K562 (cell line): ENCODE measurements around the gene PRSS53. TPM values are rescaled to one million over a fixed set of nuclear protein-coding genes. Genes with fewer than 3 reads are reported as not detected.

Experiments
- ATAC-seq: fragments of 200-7000 bp; cut with Tn5 transposase; 3 replicates; pipeline ENCODE4 v1.9.1; 2020; ENCODE audit warnings: moderate library complexity
- BruUV-seq: library from RNA; stranded (reverse); fragments of 400-500 nt; replicated peaks from 2 replicates; lab custom pipeline; 2021; lab: Mats Ljungman, UMichigan
- CTCF ChIA-PET: fragments of 300-600 bp; formaldehyde crosslinking; extraction: SDS; loops from one replicate; lab custom pipeline; 2021; ENCODE audit warnings: low intra/inter-chr PET ratio; lab: Yijun Ruan, JAX
- POLR2A ChIA-PET: fragments of 300-600, 350-650 bp; sonication (Branson Sonifier 250); formaldehyde crosslinking; extraction: SDS; loops from one replicate; lab custom pipeline; 2021; ENCODE audit warnings: antibody characterized with exemption, inconsistent platforms; lab: Yijun Ruan, JAX
- DNase-seq, 4 experiments: peaks; one replicate each; pipeline versions ENCODE4 v3.0.0 to v3.0.0-alpha.2; 2011 to 2018; ENCODE audit warnings: low spot score in 3 of 4, mixed read lengths in 3 of 4; ENCODE audit errors: extremely low read depth in 1 of 4
- FAIRE-seq: peaks from 2 replicates; lab custom pipeline; 2011; peaks lifted over from hg19 to GRCh38; lab: Jason Lieb, UNC
- H2AFZ ChIP-seq: 2 replicates; pipeline ENCODE4 v1.6.0; 2011; ENCODE audit warnings: low read depth, low read length, control low read depth, inconsistent platforms
- H3K27ac ChIP-seq: fragments of 200-600 bp; 3 replicates; pipeline ENCODE4 v1.8.0; 2011; ENCODE audit warnings: low read depth, mild to moderate bottlenecking, control low read depth, inconsistent platforms, low read length, moderate library complexity, mixed read lengths; ENCODE audit errors: extremely low read depth
- H3K27me3 ChIP-seq, 2 experiments: fragments of 300-600 bp in 1 of 2; 2 replicates in 1 of 2; 3 replicates in 1 of 2; pipeline versions ENCODE4 v1.6.0 to v1.8.0; 2011; ENCODE audit warnings: inconsistent platforms in 2 of 2, low read length in 2 of 2, mild to moderate bottlenecking in 1 of 2, mixed read lengths in 1 of 2, moderate library complexity in 1 of 2; ENCODE audit not compliant: control insufficient read depth in 2 of 2, insufficient read depth in 2 of 2
- H3K36me3 ChIP-seq: fragments of 300-600 bp; 3 replicates; pipeline ENCODE4 v1.8.0; 2011; ENCODE audit warnings: mild to moderate bottlenecking, low read length, inconsistent platforms; ENCODE audit not compliant: control insufficient read depth, insufficient read depth
- H3K4me1 ChIP-seq, 2 experiments: fragments of 200-600 bp in 1 of 2; replicated peaks in 1 of 2; 2 replicates in 1 of 2; 3 replicates in 1 of 2; pipeline versions ENCODE4 v1.5.1 to v1.8.0; 2011; ENCODE audit warnings: inconsistent platforms in 2 of 2, low read length in 2 of 2, mild to moderate bottlenecking in 1 of 2, mixed read lengths in 1 of 2, moderate library complexity in 1 of 2; ENCODE audit not compliant: control insufficient read depth in 2 of 2, insufficient read depth in 2 of 2
- H3K4me2 ChIP-seq: 2 replicates; pipeline ENCODE4 v1.6.1; 2011; ENCODE audit warnings: low read length, control low read depth, inconsistent platforms, mixed read lengths; ENCODE audit not compliant: insufficient read depth
- H3K4me3 ChIP-seq: fragments of 200-600 bp; sonication (generic), shearing (Covaris generic); 2 replicates; pipeline ENCODE4 v1.5.1; 2016; ENCODE audit warnings: control low read depth, inconsistent platforms
- H3K79me2 ChIP-seq: fragments of 200-600 bp; 3 replicates; pipeline ENCODE4 v1.8.0; 2011; ENCODE audit warnings: low read length, inconsistent platforms; ENCODE audit not compliant: control insufficient read depth, insufficient read depth
- H3K9ac ChIP-seq, 2 experiments: 2 replicates each; pipeline versions ENCODE4 v1.6.0 to v1.6.1; 2011; ENCODE audit warnings: low read depth in 2 of 2, low read length in 2 of 2, control low read depth in 1 of 2, inconsistent platforms in 1 of 2, mild to moderate bottlenecking in 1 of 2, mixed read lengths in 1 of 2; ENCODE audit not compliant: insufficient read depth in 1 of 2
- H3K9me1 ChIP-seq: one replicate; pipeline ENCODE4 v1.6.0; 2011; ENCODE audit warnings: inconsistent platforms, mild to moderate bottlenecking, low read length, moderate library complexity; ENCODE audit not compliant: control insufficient read depth, insufficient read depth
- H3K9me3 ChIP-seq: replicated peaks from 2 replicates; pipeline ENCODE4 v1.5.1; 2011; ENCODE audit warnings: low read depth, low read length, inconsistent platforms; ENCODE audit not compliant: control insufficient read depth, insufficient read depth
- H4K20me1 ChIP-seq: replicated peaks from 2 replicates; pipeline ENCODE4 v1.6.1; 2011; ENCODE audit warnings: low read length, inconsistent platforms, mixed read lengths; ENCODE audit not compliant: control insufficient read depth, insufficient read depth
- FOXA3 ChIP-seq, 2 experiments: fragments of 450-650 bp in 1 of 2; sonication (generic) in 1 of 2; formaldehyde crosslinking; IDR thresholded peaks in 1 of 2; conservative IDR thresholded peaks in 1 of 2; 2 replicates each; pipeline versions ENCODE4 v1.4.0 to v1.8.0; 2020 to 2022; ENCODE audit warnings: mild to moderate bottlenecking in 2 of 2, missing genetic modification reagents in 1 of 2
- HSF4 ChIP-seq: fragments of 250-450 bp; sonication (Bioruptor Pico); IDR thresholded peaks from 2 replicates; pipeline ENCODE4 v2.1.2; 2022; ENCODE audit warnings: mild to moderate bottlenecking, moderate library complexity, borderline replicate concordance
- MTF1 ChIP-seq: fragments of 250-450 bp; sonication (Bioruptor Pico); IDR thresholded peaks from 2 replicates; pipeline ENCODE4 v1.9.0; 2021; ENCODE audit warnings: moderate library complexity, mild to moderate bottlenecking, inconsistent platforms, borderline replicate concordance
- POLR2G ChIP-seq: fragments of 200-400 bp; formaldehyde crosslinking; IDR thresholded peaks from 2 replicates; pipeline ENCODE4 v1.6.1; 2017; ENCODE audit warnings: low read depth, mild to moderate bottlenecking, antibody characterized with exemption, low read length, moderate library complexity
- POLR3G ChIP-seq: IDR thresholded peaks from 2 replicates; pipeline ENCODE4 v1.6.1; 2011; ENCODE audit not compliant: insufficient read length, insufficient replicate concordance; ENCODE audit errors: extremely low read depth
- SMARCA4 ChIP-seq: fragments of 450-650 bp; IDR thresholded peaks from 2 replicates; pipeline ENCODE4 v1.6.1; 2016
- YY1 ChIP-seq, 3 experiments: IDR thresholded peaks; 2 replicates each; pipeline ENCODE4 v1.6.1; 2011; ENCODE audit warnings: low read length in 2 of 3, mild to moderate bottlenecking in 2 of 3, moderate library complexity in 2 of 3, borderline replicate concordance in 1 of 3, control low read depth in 1 of 3, low read depth in 1 of 3; ENCODE audit not compliant: insufficient read depth in 3 of 3, insufficient replicate concordance in 2 of 3, control insufficient read depth in 1 of 3, insufficient read length in 1 of 3; ENCODE audit errors: extremely low read depth in 1 of 3
- WGBS: fragments of 100-300 bp; shearing (Covaris generic); methylation state at CpG from one replicate; pipeline ENCODE4 v1.1.6; 2016; ENCODE audit warnings: low coverage, mixed read lengths; ENCODE audit not compliant: insufficient coverage; ENCODE audit errors: missing lambda C conversion rate; 5-methylcytosine and 5-hydroxymethylcytosine counted together
- in situ Hi-C: fragments of 300-500 bp; cut with MboI; formaldehyde crosslinking; loops from 4 replicates; pipeline ENCODE4 v1.15.0; 2018; ENCODE audit warnings: inconsistent platforms, mixed read lengths
- intact Hi-C: fragments of 100-400 bp; cut with micrococcal nuclease; formaldehyde crosslinking; loops from 2 replicates; pipeline ENCODE4 v1.14.2; 2022
- polyA plus RNA-seq, 8 experiments: library from polyadenylated mRNA; depleted of rRNA in 4 of 8; stranded (reverse) in 5 of 8; unstranded in 3 of 8; fragments of >200 nt; fragmentation: Nextera tagmentation in 2 of 8; fragmentation: Illumina TruSeq in 1 of 8; extraction: Ambion mirVana in 2 of 8; extraction: Trizol in 1 of 8; gene quantifications; 2 replicates each; pipeline versions ENCODE4 v1.2.1 to v1.2.3, GENCODE V29; 2011 to 2014; ENCODE audit warnings: inconsistent platforms in 1 of 8, missing spikeins in 1 of 8
- total RNA-seq, 7 experiments: library from RNA; depleted of rRNA in 6 of 7; stranded (reverse); fragments of >200 nt in 6 of 7; fragmentation: Illumina TruSeq in 2 of 7; extraction: Trizol in 2 of 7; gene quantifications; 2 replicates each; pipeline versions ENCODE4 v1.2.1 to v1.2.3, GENCODE V29; 2011 to 2021; ENCODE audit warnings: low replicate concordance in 1 of 7

The PRSS53 gene
- total and polyA plus RNA-seq, 9 of the 15 experiments (the other 6 are each of a cell fraction or from before 2014, with no cell fraction given): 0.40 to 1.9 (median 0.78) TPM; not detected in 2

- TF ChIP-seq HSF4 (CRISPR knock-in tag) (no peak), POLR2G (peak; percentile 42; the same call in 1 of the 2 replicates), SMARCA4 (no peak), MTF1 (no peak), YY1 (IDR thresholded peaks at IDR 0.05; ENCODE audit: borderline replicate concordance in 1 of 3, control insufficient read depth in 1 of 3, extremely low read depth in 1 of 3, insufficient read depth in 3 of 3, insufficient read length in 1 of 3, insufficient replicate concordance in 2 of 3, low read depth in 1 of 3, low read length in 2 of 3) (no peak), POLR3G (no peak), FOXA3 (CRISPR knock-in tag; conservative IDR thresholded peaks at IDR 0.05 in 1 of 2, IDR thresholded peaks at IDR 0.05 in 1 of 2) (no peak)
- in situ Hi-C loops (no loop called here), intact Hi-C loops (no loop called here)
- peaks cover 0 to 63% of the 10 kb centered on the region in 2 experiments; a peak in 3 of 5 replicates for H3K4me1 ChIP-seq
- H3K4me3 ChIP-seq: no peak overlapping the region
- no peak overlapping the region for H2AFZ ChIP-seq
- peaks cover 55% of the 10 kb centered on the region; the same call in 2 of the 3 replicates for H3K36me3 ChIP-seq
- no peaks in the 10 kb centered on the region for H3K9me3 ChIP-seq
- 0 out of 2 replicates have a peak, but pooled peaks cover 5% of the 10 kb centered on the region for H4K20me1 ChIP-seq
- no peaks in the 10 kb centered on the region for H3K79me2 ChIP-seq
- CTCF ChIA-PET: no interaction called here
- WGBS: 84% methylated on average over 18 of the region's 18 CpGs
- no peak overlapping the region for H3K4me2 ChIP-seq
- DNase-seq (no peak), ATAC-seq (no peak), FAIRE-seq (no peak)
- no peak overlapping the region for H3K27ac ChIP-seq
- no peaks in the 10 kb centered on the region for H3K27me3 ChIP-seq
- no peaks in the 10 kb centered on the region for H3K9me1 ChIP-seq
- BruUV-seq: no TSS peak
- H3K9ac ChIP-seq: peak overlapping the region in 1 of 2 experiments; percentile 19; a peak in 1 of 4 replicates
- POLR2A ChIA-PET: interaction anchor here (0.6 to 3.4 kb wide), 5 partner anchors 8 to 1159 kb away, joined by 3 to 32 read pairs (median 3); partner anchors contain the start of genes ZNF646 and ZNF668
Observed at GRCh38 chr16:31085873-31086628, 2.7 kb downstream of the PRSS53 start.
